Stimulated activated CD4-positive, alpha-beta T cell treated with anti-CD3 and anti-CD28 coated beads, Interleukin-15, amount 100 ng/mL, for 48 hours (primary cell): Measurements from ENCODE around the gene KCNF1.

Source experiments
- DNase-seq, 2 donors: peaks; one replicate each; pipeline ENCODE4 v3.0.0-alpha.2; 2020; ENCODE audit warnings: low read depth in 2 of 2

Gene KCNF1

GRCh38 chr2:10879624-10880585, 31.8 kb upstream of the KCNF1 start:
- no peak for DNase-seq

GRCh38 chr2:10880586-10881321, 31.0 kb upstream of the KCNF1 start:
- no peak for DNase-seq

- DNase-seq: no peak
These were observed 29.2 kb upstream of the KCNF1 start for GRCh38 chr2:10882568-10882967.

- DNase-seq: no peak
These were observed 28.7 kb upstream of the KCNF1 start for GRCh38 chr2:10883066-10883465.

- DNase-seq: no peak
These were observed 27.8 kb upstream of the KCNF1 start for GRCh38 chr2:10883801-10884478.

- no peak for DNase-seq
These were observed 27.2 kb upstream of the KCNF1 start for GRCh38 chr2:10884574-10884975.

GRCh38 chr2:10885094-10885860, 26.5 kb upstream of the KCNF1 start:
- DNase-seq: no peak

GRCh38 chr2:10887476-10887875, 24.3 kb upstream of the KCNF1 start:
- DNase-seq: no peak

- DNase-seq: no peak
These were observed 22.0 kb upstream of the KCNF1 start for GRCh38 chr2:10889651-10890215.

- no peak for DNase-seq
These were observed 20.9 kb upstream of the KCNF1 start for GRCh38 chr2:10890706-10891270.

- DNase-seq: no peak
These were observed 20.3 kb upstream of the KCNF1 start for GRCh38 chr2:10891390-10891789.

GRCh38 chr2:10891848-10892247, 19.9 kb upstream of the KCNF1 start:
- no peak for DNase-seq

- DNase-seq: no peak
These were observed 19.4 kb upstream of the KCNF1 start for GRCh38 chr2:10892316-10892715.

GRCh38 chr2:10892796-10893350, 18.9 kb upstream of the KCNF1 start:
- DNase-seq: no peak

- no peak for DNase-seq
These were observed 17.3 kb upstream of the KCNF1 start for GRCh38 chr2:10894264-10894935.

GRCh38 chr2:10895231-10895630, 16.5 kb upstream of the KCNF1 start:
- no peak for DNase-seq

GRCh38 chr2:10897956-10898355, 13.8 kb upstream of the KCNF1 start:
- no peak for DNase-seq

GRCh38 chr2:10900216-10901109, 11.3 kb upstream of the KCNF1 start:
- DNase-seq: no peak
